Testis (tissue), 2 donors: ENCODE measurements around the gene FAM53B.

Source experiments
- CTCF ChIP-seq, 3 experiments: fragments of 450-650 bp in 2 of 3; fragments of 200-600 bp in 1 of 3; sonication (generic) in 1 of 3; IDR thresholded peaks; one replicate each; pipeline ENCODE4 v1.5.1; 2016 to 2019; ENCODE audit warnings: antibody characterized with exemption in 3 of 3, mild to moderate bottlenecking in 2 of 3, moderate library complexity in 1 of 3
- POLR2A ChIP-seq: fragments of 450-650 bp; IDR thresholded peaks from one replicate; pipeline ENCODE4 v1.6.1; 2017; ENCODE audit warnings: antibody characterized with exemption, mild to moderate bottlenecking, moderate library complexity

- no peak for TF ChIP-seq CTCF (IDR thresholded peaks at IDR 0.05)
- no peak for TF ChIP-seq POLR2A
Observed at GRCh38 chr10:124703778-124704427, 40.3 kb downstream of the FAM53B start.
